ENCODE data around the gene KLHL7.
"Not testable (repeated sequence)": the region's sequence is repeated elsewhere in the genome, so short reads cannot be mapped to it uniquely, and the experiment has no call there.

KLHL7 gene

DNA sequence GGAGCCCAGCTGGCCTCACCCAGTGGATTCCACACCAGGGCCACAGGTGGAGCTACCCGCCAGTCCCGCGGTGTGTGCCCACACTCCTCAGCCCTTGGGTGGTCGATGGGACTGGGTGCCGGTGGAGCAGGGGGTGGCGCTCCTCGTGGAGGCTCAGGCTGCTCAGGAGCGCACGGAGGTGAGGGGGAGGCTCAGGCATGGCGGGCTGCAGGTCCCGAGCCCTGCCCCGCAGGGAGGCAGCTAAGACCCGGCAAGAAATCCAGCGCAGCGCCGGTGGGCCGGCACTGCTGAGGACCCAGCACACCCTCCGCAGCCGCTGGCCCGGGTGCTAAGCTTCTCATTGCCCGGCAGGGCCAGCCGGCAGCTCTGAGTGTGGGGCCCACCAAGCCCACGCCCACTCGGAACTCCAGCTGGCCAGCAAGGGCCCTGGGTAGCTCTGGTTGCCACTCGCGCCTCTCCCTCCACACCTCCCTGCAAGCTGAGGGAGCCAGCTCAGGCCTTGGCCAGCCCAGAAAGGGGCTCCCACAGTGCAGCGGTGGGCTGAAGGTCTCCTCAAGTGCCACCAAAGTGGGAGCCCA lies 88.2 kb downstream of the KLHL7 start:
- H3K27me3 ChIP-seq (ENCODE audit: control insufficient read depth, insufficient read depth, low read length, poor library complexity, severe bottlenecking); H3K4me1 ChIP-seq (ENCODE audit: control insufficient read depth, insufficient read depth, low read length); H3K9me3 ChIP-seq (ENCODE audit: control insufficient read depth, low read length); H3K4me3 ChIP-seq (ENCODE audit: insufficient read depth, low read depth, low read length); H3K27ac ChIP-seq (ENCODE audit: insufficient read depth, low read depth, low read length, poor library complexity, severe bottlenecking): not testable (repeated sequence)
- WGBS, 2 experiments: 95 to 96% methylated on average over 27 of the region's 27 CpGs
- H3K36me3 ChIP-seq (ENCODE audit: control insufficient read depth, insufficient read depth, low read length): peaks cover 39% of the 10 kb centered on the region

DNA sequence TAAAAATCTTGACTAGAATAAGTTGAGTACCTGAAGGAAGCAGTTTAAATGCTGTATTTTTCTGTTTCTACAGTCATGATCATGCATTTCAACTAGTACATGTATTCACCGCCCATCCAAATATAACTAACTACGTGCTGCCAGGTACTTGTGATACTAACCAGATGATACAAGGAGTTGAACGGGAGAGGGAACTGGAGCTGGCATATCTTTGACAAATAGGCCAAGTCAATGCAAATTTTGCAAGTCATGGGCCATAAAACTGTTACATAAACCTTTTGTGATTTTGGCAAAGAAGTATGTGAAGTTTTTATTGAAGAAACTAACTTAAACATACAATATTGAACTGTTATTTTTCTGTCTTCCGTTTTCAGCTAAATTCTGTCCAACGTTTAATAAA lies 90.7 kb downstream of the KLHL7 start:
- Histone ChIP-seq H3K27ac (ENCODE audit: insufficient read depth, low read depth, low read length, poor library complexity, severe bottlenecking) (no peak overlapping the region), H3K36me3 (ENCODE audit: control insufficient read depth, insufficient read depth, low read length) (peaks cover 42% of the 10 kb centered on the region), H3K9me3 (ENCODE audit: control insufficient read depth, low read length) (no peaks in the 10 kb centered on the region), H3K27me3 (ENCODE audit: control insufficient read depth, insufficient read depth, low read length, poor library complexity, severe bottlenecking) (no peaks in the 10 kb centered on the region), H3K4me1 (ENCODE audit: control insufficient read depth, insufficient read depth, low read length) (no peaks in the 10 kb centered on the region), H3K4me3 (ENCODE audit: insufficient read depth, low read depth, low read length) (no peak overlapping the region)
- 96 to 98% methylated on average over 5 of the region's 5 CpGs for WGBS, 2 experiments

DNA sequence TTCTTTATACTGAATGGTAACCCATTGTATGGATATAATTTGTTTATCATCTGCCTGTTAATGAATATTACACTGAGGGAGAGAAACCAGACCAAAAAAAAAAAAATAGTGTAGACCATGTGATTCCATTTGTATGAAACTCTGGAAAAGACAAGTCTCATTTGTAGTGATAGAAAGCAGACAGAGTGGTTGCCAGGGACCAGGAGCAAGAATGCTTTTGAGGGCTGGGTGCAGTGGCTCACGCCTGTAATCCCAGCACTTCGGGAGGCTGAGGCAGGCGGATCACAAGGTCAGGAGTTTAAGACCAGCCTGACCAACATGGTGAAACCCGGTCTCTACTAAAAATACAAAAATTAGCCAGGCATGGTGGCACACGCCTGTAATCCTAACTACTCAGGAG lies 92.2 kb downstream of the KLHL7 start:
- peaks cover 33% of the 10 kb centered on the region for H3K36me3 ChIP-seq (ENCODE audit: control insufficient read depth, insufficient read depth, low read length)
- H3K4me3 ChIP-seq (ENCODE audit: insufficient read depth, low read depth, low read length); H3K27me3 ChIP-seq (ENCODE audit: control insufficient read depth, insufficient read depth, low read length, poor library complexity, severe bottlenecking); H3K9me3 ChIP-seq (ENCODE audit: control insufficient read depth, low read length); H3K4me1 ChIP-seq (ENCODE audit: control insufficient read depth, insufficient read depth, low read length); H3K27ac ChIP-seq (ENCODE audit: insufficient read depth, low read depth, low read length, poor library complexity, severe bottlenecking): not testable (repeated sequence)
- WGBS, 2 experiments: 86 to 90% methylated on average over 5 of the region's 5 CpGs

DNA sequence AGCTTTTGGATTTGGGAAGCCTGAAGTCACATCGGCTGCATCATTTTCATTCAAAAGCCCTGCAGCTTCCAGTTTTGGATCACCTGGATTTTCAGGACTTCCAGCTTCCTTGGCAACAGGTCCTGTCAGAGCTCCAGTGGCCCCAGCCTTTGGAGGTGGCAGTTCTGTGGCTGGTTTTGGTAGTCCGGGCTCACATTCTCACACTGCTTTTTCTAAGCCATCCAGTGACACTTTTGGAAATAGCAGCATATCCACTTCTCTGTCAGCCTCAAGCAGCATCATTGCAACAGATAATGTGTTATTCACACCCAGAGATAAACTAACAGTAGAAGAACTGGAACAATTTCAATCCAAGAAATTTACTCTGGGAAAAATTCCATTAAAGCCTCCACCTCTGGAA lies 94.7 kb downstream of the KLHL7 start:
- no peaks in the 10 kb centered on the region for H3K9me3 ChIP-seq (ENCODE audit: control insufficient read depth, low read length)
- peaks cover 19% of the 10 kb centered on the region for H3K36me3 ChIP-seq (ENCODE audit: control insufficient read depth, insufficient read depth, low read length)
- no peak overlapping the region for H3K27ac ChIP-seq (ENCODE audit: insufficient read depth, low read depth, low read length, poor library complexity, severe bottlenecking)
- H3K4me3 ChIP-seq (ENCODE audit: insufficient read depth, low read depth, low read length): no peak overlapping the region
- 90 to 93% methylated on average over 2 of the region's 2 CpGs for WGBS, 2 experiments
- no peaks in the 10 kb centered on the region for H3K4me1 ChIP-seq (ENCODE audit: control insufficient read depth, insufficient read depth, low read length)
- no peaks in the 10 kb centered on the region for H3K27me3 ChIP-seq (ENCODE audit: control insufficient read depth, insufficient read depth, low read length, poor library complexity, severe bottlenecking)

DNA sequence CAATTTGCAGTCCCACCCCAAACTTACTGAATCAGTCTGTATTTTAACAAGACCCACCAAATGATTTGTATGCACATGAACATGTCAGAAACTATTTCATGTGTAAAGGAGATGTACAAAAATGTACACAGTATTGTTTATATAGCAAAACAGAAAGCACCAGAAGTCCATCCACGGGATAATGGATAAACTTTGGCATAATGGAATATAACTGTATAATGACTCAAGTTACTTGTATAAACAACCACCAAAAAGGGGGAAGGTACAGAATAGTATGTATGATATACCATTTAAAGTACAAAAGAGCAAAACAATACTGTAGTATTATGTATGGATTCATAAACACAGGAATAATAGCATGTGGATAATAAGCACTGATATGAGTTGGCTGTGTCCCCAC lies 98.7 kb downstream of the KLHL7 start:
- H3K27me3 ChIP-seq (ENCODE audit: control insufficient read depth, insufficient read depth, low read length, poor library complexity, severe bottlenecking): no peaks in the 10 kb centered on the region
- no peaks in the 10 kb centered on the region for H3K4me1 ChIP-seq (ENCODE audit: control insufficient read depth, insufficient read depth, low read length)
- no peak overlapping the region for H3K4me3 ChIP-seq (ENCODE audit: insufficient read depth, low read depth, low read length)
- WGBS, 2 experiments: 80% methylated on average over 1 of the region's 1 CpG; no CpG with 5 or more reads in 1 of the 2 experiments
- H3K36me3 ChIP-seq (ENCODE audit: control insufficient read depth, insufficient read depth, low read length): peaks cover 12% of the 10 kb centered on the region
- no peaks in the 10 kb centered on the region for H3K9me3 ChIP-seq (ENCODE audit: control insufficient read depth, low read length)
- no peak overlapping the region for H3K27ac ChIP-seq (ENCODE audit: insufficient read depth, low read depth, low read length, poor library complexity, severe bottlenecking)

GRCh38 chr7:23205577-23205908 lies 100.0 kb downstream of the KLHL7 start:
- no peaks in the 10 kb centered on the region for H3K4me1 ChIP-seq (ENCODE audit: control insufficient read depth, insufficient read depth, low read length)
- H3K27me3 ChIP-seq (ENCODE audit: control insufficient read depth, insufficient read depth, low read length, poor library complexity, severe bottlenecking): no peaks in the 10 kb centered on the region
- H3K27ac ChIP-seq (ENCODE audit: insufficient read depth, low read depth, low read length, poor library complexity, severe bottlenecking): no peak overlapping the region
- H3K4me3 ChIP-seq (ENCODE audit: insufficient read depth, low read depth, low read length): no peak overlapping the region
- no peaks in the 10 kb centered on the region for H3K36me3 ChIP-seq (ENCODE audit: control insufficient read depth, insufficient read depth, low read length)
- H3K9me3 ChIP-seq (ENCODE audit: control insufficient read depth, low read length): no peaks in the 10 kb centered on the region
- WGBS, 2 experiments: 85 to 95% methylated on average over 2 of the region's 2 CpGs

DNA sequence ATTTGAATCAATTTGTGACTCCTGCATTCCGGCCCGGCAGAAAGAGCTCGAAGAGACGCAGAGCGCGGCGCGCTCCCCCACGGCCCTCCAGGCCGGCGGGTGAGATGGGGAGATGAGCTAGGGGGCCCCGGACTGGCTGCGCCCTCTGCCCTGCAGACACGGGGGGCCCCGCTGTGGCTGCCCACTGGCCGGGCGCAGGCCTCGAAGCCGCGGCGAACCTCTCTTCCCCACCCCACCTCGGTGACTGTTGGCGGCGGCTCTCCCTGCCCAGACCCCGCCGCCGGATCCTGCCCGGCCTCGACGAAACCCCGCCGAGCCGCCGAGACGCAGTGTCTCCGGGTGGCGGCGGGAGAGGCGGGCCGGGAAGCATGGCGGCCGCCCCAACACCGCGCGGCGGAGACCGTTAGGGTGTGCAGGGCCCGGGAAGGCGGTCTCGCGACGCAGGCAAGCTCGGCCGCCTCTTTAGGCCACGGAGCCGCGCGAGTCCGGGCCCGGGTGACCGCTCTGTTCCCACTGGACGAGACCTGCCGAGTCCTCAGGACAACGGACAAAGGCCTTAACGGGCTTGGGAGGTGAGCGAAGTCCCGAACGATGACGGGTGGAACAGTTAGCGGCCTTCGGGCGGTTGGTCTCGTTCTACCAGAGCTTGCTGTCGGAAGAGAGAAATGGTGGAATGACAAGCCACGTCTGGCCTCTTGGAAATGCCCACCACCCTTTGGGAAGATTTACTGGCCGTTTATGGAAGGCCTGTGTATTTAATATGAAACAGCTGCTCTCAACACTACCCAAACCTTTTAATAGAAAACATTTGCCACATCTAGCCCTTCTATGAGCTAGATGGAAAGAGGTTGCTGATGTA lies 100.6 kb downstream of the KLHL7 start:
- WGBS, 2 experiments: 95% methylated on average over 76 of the region's 76 CpGs
- H3K36me3 ChIP-seq (ENCODE audit: control insufficient read depth, insufficient read depth, low read length): no peaks in the 10 kb centered on the region
- no peaks in the 10 kb centered on the region for H3K4me1 ChIP-seq (ENCODE audit: control insufficient read depth, insufficient read depth, low read length)
- no peak overlapping the region for H3K27ac ChIP-seq (ENCODE audit: insufficient read depth, low read depth, low read length, poor library complexity, severe bottlenecking)
- no peaks in the 10 kb centered on the region for H3K9me3 ChIP-seq (ENCODE audit: control insufficient read depth, low read length)
- H3K4me3 ChIP-seq (ENCODE audit: insufficient read depth, low read depth, low read length): no peak overlapping the region
- H3K27me3 ChIP-seq (ENCODE audit: control insufficient read depth, insufficient read depth, low read length, poor library complexity, severe bottlenecking): no peaks in the 10 kb centered on the region

- Histone ChIP-seq H3K27ac (ENCODE audit: insufficient read depth, low read depth, low read length, poor library complexity, severe bottlenecking) (no peak overlapping the region), H3K36me3 (ENCODE audit: control insufficient read depth, insufficient read depth, low read length) (no peaks in the 10 kb centered on the region), H3K4me1 (ENCODE audit: control insufficient read depth, insufficient read depth, low read length) (no peaks in the 10 kb centered on the region), H3K4me3 (ENCODE audit: insufficient read depth, low read depth, low read length) (no peak overlapping the region), H3K9me3 (ENCODE audit: control insufficient read depth, low read length) (no peaks in the 10 kb centered on the region), H3K27me3 (ENCODE audit: control insufficient read depth, insufficient read depth, low read length, poor library complexity, severe bottlenecking) (no peaks in the 10 kb centered on the region)
- WGBS, 2 experiments: 100% methylated on average over 2 of the region's 2 CpGs
These were observed 101.4 kb downstream of the KLHL7 start for GRCh38 chr7:23207021-23207420.

DNA sequence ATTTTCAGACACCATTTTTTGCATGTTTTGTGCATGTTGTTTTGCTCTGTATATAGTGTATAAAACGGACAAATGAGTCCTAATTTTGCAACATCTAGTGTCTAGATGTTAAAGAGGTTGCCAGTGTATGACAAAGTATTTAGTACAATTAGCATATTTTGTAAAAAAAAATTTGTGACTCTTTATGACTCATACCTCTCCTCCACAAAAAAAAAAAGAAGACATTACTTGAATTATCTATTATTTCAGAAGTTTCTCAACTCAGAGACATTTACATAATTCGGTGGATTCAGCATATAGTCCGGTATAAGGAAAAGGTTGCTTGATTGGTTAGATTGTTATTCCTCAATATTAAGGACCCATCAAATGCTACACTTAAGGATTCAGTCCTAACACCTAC lies 102.3 kb downstream of the KLHL7 start:
- Histone ChIP-seq H3K4me3 (ENCODE audit: insufficient read depth, low read depth, low read length) (no peak overlapping the region), H3K27ac (ENCODE audit: insufficient read depth, low read depth, low read length, poor library complexity, severe bottlenecking) (no peak overlapping the region), H3K4me1 (ENCODE audit: control insufficient read depth, insufficient read depth, low read length) (no peaks in the 10 kb centered on the region), H3K9me3 (ENCODE audit: control insufficient read depth, low read length) (no peaks in the 10 kb centered on the region), H3K27me3 (ENCODE audit: control insufficient read depth, insufficient read depth, low read length, poor library complexity, severe bottlenecking) (no peaks in the 10 kb centered on the region), H3K36me3 (ENCODE audit: control insufficient read depth, insufficient read depth, low read length) (no peaks in the 10 kb centered on the region)
- 54 to 64% methylated on average over 1 of the region's 3 CpGs for WGBS, 2 experiments

DNA sequence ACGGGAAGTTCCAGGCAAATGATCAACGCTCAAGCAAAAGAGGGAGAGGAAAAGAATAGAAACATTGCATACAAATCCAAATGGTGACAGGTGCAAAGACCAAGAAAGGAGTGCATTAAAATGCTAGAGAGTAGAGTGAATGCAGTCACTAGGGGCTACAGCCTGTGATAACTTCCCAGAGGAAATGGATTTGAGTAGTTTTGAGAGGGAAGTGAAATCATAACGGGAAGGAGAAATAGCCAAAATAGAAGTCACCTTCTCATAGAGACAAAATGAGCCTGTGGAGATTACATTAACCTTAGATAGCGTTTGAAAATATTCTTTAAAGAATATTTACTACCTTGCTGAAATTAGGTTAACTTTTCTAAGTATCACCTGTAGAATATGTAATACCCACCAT lies 102.7 kb downstream of the KLHL7 start:
- no peaks in the 10 kb centered on the region for H3K9me3 ChIP-seq (ENCODE audit: control insufficient read depth, low read length)
- H3K27ac ChIP-seq (ENCODE audit: insufficient read depth, low read depth, low read length, poor library complexity, severe bottlenecking): no peak overlapping the region
- no peaks in the 10 kb centered on the region for H3K4me1 ChIP-seq (ENCODE audit: control insufficient read depth, insufficient read depth, low read length)
- H3K36me3 ChIP-seq (ENCODE audit: control insufficient read depth, insufficient read depth, low read length): no peaks in the 10 kb centered on the region
- no peaks in the 10 kb centered on the region for H3K27me3 ChIP-seq (ENCODE audit: control insufficient read depth, insufficient read depth, low read length, poor library complexity, severe bottlenecking)
- H3K4me3 ChIP-seq (ENCODE audit: insufficient read depth, low read depth, low read length): no peak overlapping the region
- 81 to 90% methylated on average over 2 to 3 of the region's 4 CpGs for WGBS, 2 experiments
